Measurements from ENCODE around the gene TRIM5.

DNA sequence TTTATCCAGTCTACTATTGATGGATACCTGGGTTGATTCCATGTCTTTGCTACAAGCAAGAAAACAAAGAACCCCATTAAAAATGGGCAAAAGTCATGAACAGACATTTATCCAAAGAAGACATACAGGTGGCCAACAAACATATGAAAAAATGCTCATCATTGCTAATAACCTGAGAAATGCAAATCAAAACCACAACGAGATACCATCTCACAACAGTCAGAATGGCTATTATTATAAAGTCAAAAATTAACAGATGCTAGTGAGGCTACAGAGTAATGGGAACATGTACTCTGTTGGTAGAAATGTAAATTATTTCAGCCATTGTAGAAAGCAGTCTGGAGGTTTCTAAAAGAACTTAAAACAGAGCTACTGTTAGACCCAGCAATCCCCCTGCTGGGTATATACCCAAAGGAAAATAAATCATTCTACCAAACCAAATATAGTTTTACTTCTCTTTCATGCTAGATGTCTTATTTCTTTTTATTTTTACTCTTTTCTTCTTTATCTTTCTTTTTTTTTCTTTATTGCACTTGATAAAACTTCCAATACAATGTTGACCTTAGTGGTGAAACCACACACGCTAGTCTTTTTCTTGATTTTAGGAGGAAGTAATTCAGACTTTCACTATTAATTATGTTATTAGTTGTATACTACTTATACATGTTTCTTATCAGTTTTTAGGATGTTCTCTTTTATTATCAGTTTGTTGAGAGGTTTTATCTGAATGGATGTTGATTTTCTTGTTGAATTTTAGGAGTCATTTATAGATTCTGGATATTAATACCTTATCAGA is 19.1 kb upstream of the TRIM5 start:
- TF ChIP-seq POLR2A (IDR thresholded peaks at IDR 0.05; ENCODE audit: low read length) (no peak), GATA1 (IDR thresholded peaks at IDR 0.05; ENCODE audit: low read depth, low read length) (no peak)
